LNCaP clone FGC (cell line): ENCODE results near the gene RLBP1.

Experiments used
- DNase-seq: peaks from one replicate; pipeline ENCODE4 v3.0.0-alpha.2; 2011; ENCODE audit warnings: low read depth
- H3K4me3 ChIP-seq: 2 replicates; pipeline ENCODE4 v1.5.1; 2011; ENCODE audit warnings: mild to moderate bottlenecking, low read depth, low read length, control low read depth
- CTCF ChIP-seq: IDR thresholded peaks from 2 replicates; pipeline ENCODE4 v1.5.1; 2012; ENCODE audit warnings: mild to moderate bottlenecking; ENCODE audit not compliant: control insufficient read depth, insufficient read depth; ENCODE audit errors: extremely low read depth

Gene RLBP1

GRCh38 chr15:89205991-89206585 is 15.3 kb downstream of the RLBP1 start:
- TF ChIP-seq CTCF: no peak
- DNase-seq: no peak
- no peak overlapping the region for H3K4me3 ChIP-seq

GRCh38 chr15:89203705-89204273 is 17.6 kb downstream of the RLBP1 start:
- H3K4me3 ChIP-seq: no peak overlapping the region
- no peak for DNase-seq
- no peak for TF ChIP-seq CTCF

- DNase-seq: no peak
- TF ChIP-seq CTCF: no peak
- no peak overlapping the region for H3K4me3 ChIP-seq
Measured at GRCh38 chr15:89201465-89202005, 19.8 kb downstream of the RLBP1 start.

GRCh38 chr15:89200182-89200581 is 21.2 kb downstream of the RLBP1 start:
- DNase-seq: no peak
- H3K4me3 ChIP-seq: no peak overlapping the region
- no peak for TF ChIP-seq CTCF

- no peak for TF ChIP-seq CTCF
- no peak overlapping the region for H3K4me3 ChIP-seq
- no peak for DNase-seq
Measured at GRCh38 chr15:89199746-89200145, 21.6 kb downstream of the RLBP1 start.

GRCh38 chr15:89198934-89199333 is 22.4 kb downstream of the RLBP1 start:
- no peak overlapping the region for H3K4me3 ChIP-seq
- DNase-seq: no peak
- no peak for TF ChIP-seq CTCF

- no peak for DNase-seq
- H3K4me3 ChIP-seq: no peak overlapping the region
- TF ChIP-seq CTCF: no peak
Measured at GRCh38 chr15:89198196-89198595, 23.2 kb downstream of the RLBP1 start.
